Measurements from ENCODE around the gene ABHD15. TPM values are rescaled to one million over a fixed set of nuclear protein-coding genes. Genes with fewer than 3 reads are reported as not detected.

Gene ABHD15
- total RNA-seq, 3 donors from 2014 or later: 7.9 to 29.3 (median 9.8) TPM

DNA sequence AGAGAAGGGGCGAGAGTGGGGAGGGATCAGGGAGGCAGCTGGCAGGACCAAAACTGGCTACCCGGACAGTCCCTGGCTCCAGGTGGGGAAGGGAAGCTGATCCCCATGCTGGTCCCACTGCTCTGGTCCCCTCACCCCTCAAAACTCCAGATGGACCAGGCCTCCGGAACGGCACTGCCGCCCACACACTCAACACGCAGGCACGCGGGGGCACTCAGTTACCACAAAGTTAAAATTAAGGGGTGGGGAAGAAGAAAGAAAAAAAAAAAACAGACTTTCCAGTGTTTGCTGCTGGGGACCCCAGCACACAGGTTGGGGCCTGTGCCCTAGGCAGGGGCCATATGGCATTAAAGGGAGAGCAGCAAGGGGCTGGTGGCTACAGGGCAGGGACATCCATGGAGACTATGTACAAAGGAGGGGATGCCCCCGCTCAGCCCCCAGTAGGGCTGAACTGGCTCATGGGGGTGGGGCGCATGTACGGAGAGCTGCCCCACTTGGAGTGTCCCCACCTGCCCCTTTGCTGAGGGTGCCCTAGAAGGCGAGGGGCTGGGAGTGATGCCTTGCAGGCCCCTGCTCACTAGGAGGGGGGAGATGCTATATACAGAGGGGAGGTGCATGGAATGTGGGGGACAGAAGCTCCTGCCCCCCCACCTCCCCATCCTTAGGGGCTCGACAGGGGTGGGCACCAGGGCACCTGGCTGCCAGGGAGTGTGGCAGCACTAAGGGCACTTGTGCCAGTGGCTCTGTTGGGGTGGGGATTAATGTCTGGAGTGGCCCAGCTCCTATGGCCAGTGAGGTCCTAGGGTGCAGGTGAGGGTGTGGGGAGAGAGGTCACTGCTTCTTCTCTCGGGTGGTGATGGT lies 7.3 kb upstream of the ABHD15 start:
- TF ChIP-seq POLR2A (IDR thresholded peaks at IDR 0.05): no peak
- TF ChIP-seq POLR2AphosphoS5 (IDR thresholded peaks at IDR 0.05): no peak
- TF ChIP-seq, protein P1, sequence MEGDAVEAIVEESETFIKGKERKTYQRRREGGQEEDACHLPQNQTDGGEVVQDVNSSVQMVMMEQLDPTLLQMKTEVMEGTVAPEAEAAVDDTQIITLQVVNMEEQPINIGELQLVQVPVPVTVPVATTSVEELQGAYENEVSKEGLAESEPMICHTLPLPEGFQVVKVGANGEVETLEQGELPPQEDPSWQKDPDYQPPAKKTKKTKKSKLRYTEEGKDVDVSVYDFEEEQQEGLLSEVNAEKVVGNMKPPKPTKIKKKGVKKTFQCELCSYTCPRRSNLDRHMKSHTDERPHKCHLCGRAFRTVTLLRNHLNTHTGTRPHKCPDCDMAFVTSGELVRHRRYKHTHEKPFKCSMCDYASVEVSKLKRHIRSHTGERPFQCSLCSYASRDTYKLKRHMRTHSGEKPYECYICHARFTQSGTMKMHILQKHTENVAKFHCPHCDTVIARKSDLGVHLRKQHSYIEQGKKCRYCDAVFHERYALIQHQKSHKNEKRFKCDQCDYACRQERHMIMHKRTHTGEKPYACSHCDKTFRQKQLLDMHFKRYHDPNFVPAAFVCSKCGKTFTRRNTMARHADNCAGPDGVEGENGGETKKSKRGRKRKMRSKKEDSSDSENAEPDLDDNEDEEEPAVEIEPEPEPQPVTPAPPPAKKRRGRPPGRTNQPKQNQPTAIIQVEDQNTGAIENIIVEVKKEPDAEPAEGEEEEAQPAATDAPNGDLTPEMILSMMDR (IDR thresholded peaks at IDR 0.05): no peak
- DNase-seq (ENCODE audit: low spot score in 2 of 2): peak in 1 of 2 donors; percentile 42

GRCh38 chr17:29573558-29573869 lies 6.7 kb upstream of the ABHD15 start:
- intact Hi-C loops (cut with DNase I; ENCODE audit: low total_unique reads): no loop called here
- no peaks in the 10 kb centered on the region for H3K27me3 ChIP-seq
- H3K4me1 ChIP-seq: peaks cover 5 to 8% of the 10 kb centered on the region in 2 donors
- no peaks in the 10 kb centered on the region for H3K9me3 ChIP-seq
- H3K36me3 ChIP-seq: peaks cover 17% of the 10 kb centered on the region
- H3K4me3 ChIP-seq: no peak overlapping the region
- DNase-seq (ENCODE audit: low spot score in 2 of 2): peak in 1 of 2 donors; percentile 22
- TF ChIP-seq, protein P1 (IDR thresholded peaks at IDR 0.05): no peak
- TF ChIP-seq POLR2AphosphoS5 (IDR thresholded peaks at IDR 0.05) (no peak), POLR2A (IDR thresholded peaks at IDR 0.05) (no peak)
- H3K27ac ChIP-seq: no peak overlapping the region

More for the DNA sequence above, 7.3 kb upstream of the ABHD15 start:
- Histone ChIP-seq H3K27me3 (no peaks in the 10 kb centered on the region), H3K4me1 (peaks cover 5 to 8% of the 10 kb centered on the region in 2 donors), H3K36me3 (peaks cover 17% of the 10 kb centered on the region), H3K4me3 (no peak overlapping the region), H3K27ac (no peak overlapping the region), H3K9me3 (no peaks in the 10 kb centered on the region)
- intact Hi-C loops (cut with DNase I; ENCODE audit: low total_unique reads): no loop called here

DNA sequence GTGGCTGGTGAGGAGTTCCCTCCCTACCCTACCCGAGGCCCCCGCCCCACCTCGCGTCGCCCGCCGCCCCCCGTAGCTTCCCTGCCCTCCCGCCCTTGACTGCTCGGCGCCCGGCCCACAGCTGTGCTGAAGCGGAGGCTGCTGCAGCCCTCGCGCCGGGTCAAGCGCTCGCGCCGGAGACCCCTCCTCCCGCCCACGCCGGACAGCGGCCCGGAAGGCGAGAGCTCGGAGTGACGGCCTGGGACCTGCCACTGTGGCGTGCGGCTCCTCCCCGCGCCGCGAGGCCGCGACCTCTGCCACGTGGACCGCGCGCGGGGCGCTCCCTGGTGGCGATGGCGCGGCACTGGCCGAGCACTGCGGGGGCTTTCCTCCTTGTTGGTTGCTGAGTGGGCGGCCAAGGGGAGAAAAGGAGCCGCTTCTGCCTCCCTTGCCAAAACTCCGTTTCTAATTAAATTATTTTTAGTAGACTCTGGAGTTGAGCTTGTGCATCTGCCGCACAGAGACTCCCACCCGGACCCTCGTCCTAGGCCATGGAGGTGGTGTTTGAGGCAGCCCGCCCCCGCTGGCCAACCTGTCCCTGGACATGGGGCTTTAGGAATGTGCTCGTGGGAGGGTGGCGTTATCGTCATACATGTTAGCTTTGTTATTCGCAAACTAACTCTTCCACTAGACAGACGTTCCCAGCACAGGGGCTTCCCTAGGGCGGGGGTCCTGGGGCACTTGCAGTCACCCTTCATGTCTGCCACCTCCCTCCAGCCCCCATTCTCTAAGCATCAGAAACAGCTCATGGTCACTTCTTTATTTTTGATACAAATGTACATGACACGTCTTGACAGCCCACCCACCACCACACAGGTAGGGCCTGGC lies 6.1 kb upstream of the ABHD15 start:
- Histone ChIP-seq H3K36me3 (peaks cover 17% of the 10 kb centered on the region), H3K27me3 (no peaks in the 10 kb centered on the region), H3K27ac (peak overlapping the region; percentile 14 to 39), H3K4me3 (peak overlapping the region; percentile 28 to 62 (median 40)), H3K4me1 (peaks cover 5 to 8% of the 10 kb centered on the region in 2 donors), H3K9me3 (no peaks in the 10 kb centered on the region)
- intact Hi-C loops (cut with DNase I; ENCODE audit: low total_unique reads): no loop called here
- peak in 1 of 2 donors; percentile 49 for DNase-seq (ENCODE audit: low spot score in 2 of 2)
- TF ChIP-seq, protein P1 (IDR thresholded peaks at IDR 0.05): peak; percentile 23 to 63 (median 53)
- TF ChIP-seq POLR2AphosphoS5 (IDR thresholded peaks at IDR 0.05) (no peak), POLR2A (IDR thresholded peaks at IDR 0.05) (no peak)

GRCh38 chr17:29571883-29572681 lies 5.2 kb upstream of the ABHD15 start:
- Histone ChIP-seq H3K27me3 (no peaks in the 10 kb centered on the region), H3K4me3 (peak overlapping the region; percentile 28 to 62 (median 40)), H3K27ac (peak overlapping the region; percentile 14 to 39), H3K36me3 (peaks cover 17% of the 10 kb centered on the region), H3K4me1 (peaks cover 5 to 8% of the 10 kb centered on the region in 2 donors), H3K9me3 (no peaks in the 10 kb centered on the region)
- TF ChIP-seq, protein P1 (IDR thresholded peaks at IDR 0.05): no peak
- TF ChIP-seq POLR2A (IDR thresholded peaks at IDR 0.05) (no peak), POLR2AphosphoS5 (IDR thresholded peaks at IDR 0.05) (no peak)
- intact Hi-C loops (cut with DNase I; ENCODE audit: low total_unique reads): no loop called here
- DNase-seq (ENCODE audit: low spot score in 2 of 2): peak in 1 of 2 donors; percentile 43
